HG03159 (cell line): ENCODE measurements around the gene GDPD5.

Source experiments
- ATAC-seq: cut with Tn5 transposase; IDR thresholded peaks from one replicate; pipeline ENCODE4 v1.9.1; 2021; ENCODE audit warnings: mild to moderate bottlenecking, moderate library complexity; ENCODE audit not compliant: unreplicated experiment

Gene GDPD5

DNA sequence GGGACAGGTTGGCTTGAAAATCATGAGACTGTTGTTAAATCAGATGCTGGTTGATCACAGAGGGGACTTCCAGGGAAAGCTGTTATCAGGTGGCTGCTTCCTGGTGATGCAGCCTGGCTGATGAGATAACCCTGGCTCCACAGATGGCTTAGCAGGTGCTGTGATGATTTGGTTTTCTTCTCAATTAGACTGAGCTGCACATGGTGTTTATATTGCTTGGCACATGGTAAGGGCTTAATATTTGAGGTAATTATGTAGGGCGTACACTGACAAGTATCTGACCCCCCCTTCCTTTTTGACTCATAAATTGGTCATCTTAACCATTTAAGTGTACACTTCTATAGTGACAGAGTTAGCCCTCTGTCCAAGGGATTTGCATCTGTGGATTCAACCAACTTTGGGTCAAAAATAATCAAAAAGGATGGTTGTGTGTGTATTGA lies 119.4 kb downstream of the GDPD5 start:
- no peak for ATAC-seq

DNA sequence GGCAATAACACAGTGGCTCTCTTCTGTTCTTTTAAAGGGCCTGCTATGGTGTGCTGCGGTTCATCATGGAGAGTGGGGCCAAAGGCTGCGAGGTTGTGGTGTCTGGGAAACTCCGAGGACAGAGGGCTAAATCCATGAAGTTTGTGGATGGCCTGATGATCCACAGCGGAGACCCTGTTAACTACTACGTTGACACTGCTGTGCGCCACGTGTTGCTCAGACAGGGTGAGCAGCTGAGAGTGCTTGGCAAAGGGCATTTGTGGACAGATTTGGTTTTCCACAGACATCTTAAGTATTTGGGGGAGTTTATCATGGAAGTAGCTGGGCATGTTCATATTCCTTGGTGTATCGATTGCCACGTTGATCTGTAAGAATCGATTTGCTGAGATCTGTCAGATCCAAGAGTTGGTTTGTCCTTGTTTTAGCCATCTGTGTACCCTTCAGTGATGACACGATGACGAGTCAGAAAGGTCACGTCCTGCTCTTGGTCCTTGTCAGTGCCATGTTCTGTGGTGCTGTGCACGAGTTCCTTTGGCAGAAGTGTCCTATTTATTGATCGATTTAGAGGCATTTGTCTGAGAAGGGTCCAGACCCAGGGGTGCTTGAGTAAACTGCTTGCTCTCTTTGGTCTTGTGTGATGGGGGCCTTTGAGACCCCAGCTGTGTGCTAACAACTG lies 121.6 kb downstream of the GDPD5 start:
- ATAC-seq: no peak

DNA sequence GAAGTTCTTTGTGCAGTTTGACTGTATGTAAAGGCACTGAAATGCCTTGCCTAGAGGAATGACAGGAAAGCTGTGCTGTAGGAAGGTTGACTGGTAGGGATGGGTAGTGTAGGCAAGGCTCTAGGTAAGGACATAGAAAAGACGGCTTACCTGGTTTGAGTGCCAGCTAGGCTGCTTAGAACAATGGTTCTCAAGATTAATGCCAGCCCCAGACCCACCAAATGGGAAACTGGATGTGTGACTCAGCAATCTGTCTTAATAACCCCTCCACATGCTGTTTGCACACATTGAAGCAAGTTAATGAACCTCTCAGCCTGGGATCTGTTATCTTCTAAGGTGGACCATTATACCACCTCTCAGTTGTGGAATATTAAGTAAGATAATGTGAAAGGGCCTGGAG lies 122.7 kb downstream of the GDPD5 start:
- no peak for ATAC-seq

DNA sequence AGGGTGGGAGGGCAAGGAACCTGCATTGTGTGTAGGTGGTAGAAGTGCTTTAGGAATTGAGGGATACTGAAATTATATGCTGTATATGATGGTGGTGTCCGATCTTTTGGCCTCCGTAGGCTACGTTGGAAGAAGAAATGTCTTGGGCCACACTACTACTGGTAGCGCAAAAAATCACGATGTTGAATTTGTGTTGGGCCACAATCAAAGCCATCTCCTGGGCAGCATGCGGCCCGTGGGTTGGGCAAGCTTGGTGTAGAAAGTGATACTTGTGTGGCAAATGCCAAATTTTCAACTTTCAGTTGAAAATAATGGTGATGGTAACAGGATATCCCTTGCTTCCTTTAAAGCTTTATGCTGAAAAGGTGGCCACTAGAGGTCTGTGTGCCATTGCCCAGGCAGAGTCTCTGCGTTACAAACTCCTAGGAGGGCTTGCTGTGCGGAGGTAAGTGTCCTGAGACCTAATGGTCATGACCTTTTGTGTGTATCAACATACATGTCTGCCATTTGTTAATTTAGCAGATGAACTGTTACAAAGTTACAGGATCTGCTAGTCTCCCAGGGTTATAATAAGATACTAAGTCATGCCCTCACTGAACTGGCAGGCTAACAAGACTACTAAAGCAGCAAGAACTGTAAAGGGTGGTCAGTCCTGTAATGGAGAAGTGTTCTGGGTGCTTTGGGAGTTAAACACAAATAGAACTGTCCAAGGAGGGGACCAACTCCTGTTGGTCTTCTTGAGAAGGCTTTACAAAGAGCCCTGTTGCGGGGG lies 123.6 kb downstream of the GDPD5 start:
- ATAC-seq: no peak

DNA sequence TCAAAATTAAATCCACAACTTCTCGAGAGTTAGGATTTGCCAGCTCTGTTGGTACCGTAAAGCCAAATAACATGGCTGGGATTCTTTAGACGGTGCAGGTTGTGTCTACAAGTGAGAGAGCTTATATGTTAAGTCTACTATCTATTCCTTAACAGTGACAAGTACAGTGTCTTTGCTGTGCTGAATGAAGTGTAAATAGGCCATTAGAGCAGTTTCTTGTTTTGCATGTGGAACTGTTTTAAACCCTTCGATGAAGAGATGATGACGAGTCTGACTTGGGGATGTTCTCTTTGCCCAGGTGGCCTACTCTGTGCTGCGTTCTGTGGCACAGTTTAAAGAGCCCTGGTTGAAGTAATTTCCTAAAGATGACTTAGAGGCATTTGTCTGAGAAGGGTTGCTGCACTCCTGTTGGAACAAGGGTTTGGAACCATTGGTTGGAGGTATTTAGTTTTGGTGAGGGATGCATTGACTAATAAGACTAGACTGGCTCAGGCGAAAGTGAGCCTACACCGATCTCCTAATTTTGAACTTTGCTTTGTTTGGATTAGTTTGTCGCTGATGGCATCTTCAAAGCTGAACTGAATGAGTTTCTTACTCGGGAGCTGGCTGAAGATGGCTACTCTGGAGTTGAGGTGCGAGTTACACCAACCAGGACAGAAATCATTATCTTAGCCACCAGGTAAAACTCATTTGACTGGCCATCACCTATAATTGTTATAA lies 125.4 kb downstream of the GDPD5 start:
- no peak for ATAC-seq

DNA sequence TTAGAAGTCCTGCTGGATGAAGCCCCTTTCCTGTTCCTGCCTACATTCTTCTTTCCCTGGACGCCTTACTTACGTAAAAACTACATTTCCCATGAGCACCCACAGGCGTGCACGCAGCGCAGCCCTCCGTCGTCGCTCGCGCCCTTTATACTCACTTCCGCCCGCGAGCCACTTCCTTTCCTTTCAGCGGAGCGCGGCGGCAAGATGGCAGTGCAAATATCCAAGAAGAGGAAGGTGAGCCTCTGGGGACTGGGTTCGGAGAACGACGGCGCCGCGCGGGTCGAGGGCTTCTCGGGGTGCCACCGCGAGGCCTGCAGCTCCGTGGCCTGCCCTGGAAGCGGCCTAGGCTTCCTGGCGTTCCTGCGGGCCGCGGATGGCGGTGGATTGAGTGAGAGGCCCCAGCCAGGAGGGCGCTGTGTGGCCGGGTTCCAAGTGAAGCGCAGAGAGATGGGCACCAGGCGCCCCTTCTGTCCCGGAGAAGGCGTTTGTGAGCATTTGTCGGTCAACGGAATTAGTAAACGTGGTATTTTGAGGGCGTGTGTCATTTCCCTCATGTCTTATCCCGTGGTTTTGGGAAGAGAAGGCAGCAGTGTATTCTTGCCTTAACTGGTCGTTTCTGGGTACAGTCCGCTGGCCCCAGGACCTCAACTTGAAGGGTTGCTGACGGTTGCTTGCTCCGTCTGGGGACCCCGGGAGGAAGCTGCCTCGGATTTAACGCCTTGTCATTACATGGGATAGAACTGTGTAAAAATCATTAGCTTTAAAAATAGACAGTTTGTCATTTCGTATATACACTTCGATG lies 126.2 kb downstream of the GDPD5 start, which contains the start of gene RPS3:
Gene RPS3, plus strand, starts transcription at position 175 of the 802 bp plus-strand sequence. Its CDS starts 30 bp downstream, at position 205.
- ATAC-seq: peak; percentile 85

DNA sequence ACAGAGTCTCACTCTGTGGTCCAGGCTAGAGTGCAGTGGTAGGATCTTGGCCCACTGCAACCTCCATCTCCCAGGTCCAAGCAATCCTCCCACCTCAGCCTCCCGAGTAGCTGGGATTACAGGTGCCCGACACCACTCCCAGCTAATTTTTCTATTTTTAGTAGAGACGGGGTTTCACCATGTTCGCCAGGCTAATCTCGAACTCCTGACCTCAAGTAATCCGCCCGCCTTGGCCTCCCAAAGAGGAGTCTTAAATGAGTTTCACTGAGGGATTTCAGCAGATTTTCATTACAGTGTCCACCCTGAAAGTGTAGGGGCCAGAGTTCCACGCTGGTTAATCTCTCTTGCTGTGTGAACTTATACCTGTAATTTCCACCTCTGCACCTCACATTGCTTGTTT lies 126.8 kb downstream of the GDPD5 start:
- ATAC-seq: no peak

DNA sequence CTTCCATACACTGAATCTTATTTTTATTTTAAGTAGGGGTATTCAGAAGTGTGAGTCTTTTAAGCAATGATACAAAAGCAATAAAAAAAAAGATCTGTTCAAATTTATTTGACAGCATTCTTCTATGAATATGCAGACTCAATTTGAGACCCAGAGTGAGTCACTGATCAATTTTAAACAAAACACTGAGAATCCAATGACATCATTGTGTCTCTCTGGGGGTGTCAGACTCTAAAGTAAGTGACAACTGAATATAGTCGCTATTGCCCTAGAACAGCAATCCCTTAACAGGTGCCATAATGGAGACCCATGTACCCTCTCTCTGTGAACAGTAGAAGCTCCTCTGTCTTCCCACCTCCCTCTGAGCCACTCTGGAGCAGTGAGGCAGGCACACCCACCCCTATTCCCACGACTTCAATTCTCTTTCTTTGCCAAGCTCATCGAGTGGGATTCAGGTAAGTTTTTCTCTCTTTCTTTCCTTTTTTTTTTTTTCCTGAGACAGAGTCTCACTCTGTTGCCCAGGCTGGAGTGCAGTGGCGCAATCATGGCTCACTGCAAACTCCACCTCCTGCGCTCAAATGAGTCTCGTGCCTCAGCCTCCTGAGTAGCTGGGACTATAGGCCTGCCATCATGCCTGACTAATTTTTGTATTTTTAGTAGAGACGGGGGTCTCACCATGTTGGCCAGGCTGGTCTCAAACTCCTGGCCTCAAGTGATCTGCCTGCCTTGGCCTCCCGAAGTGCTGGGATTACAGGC lies 131.5 kb downstream of the GDPD5 start:
- no peak for ATAC-seq

DNA sequence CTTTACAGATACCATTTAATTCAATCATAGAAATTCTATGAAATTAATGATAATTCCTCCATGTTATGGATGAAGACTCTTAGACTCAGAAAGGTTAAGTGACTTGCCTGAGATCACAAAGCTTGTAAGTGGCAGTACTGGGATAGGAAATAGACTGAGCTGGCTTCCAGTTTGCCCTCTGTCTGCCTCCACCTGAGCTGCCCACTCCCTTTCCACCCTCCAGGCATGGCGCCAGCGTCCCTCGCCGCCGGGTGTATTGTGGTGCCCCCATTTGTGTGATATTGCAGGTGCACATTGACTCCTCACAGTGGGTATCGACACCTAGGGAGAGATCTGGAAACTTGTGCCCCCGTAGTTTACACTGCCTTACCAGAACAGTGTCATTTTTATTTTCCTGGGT lies 135.8 kb downstream of the GDPD5 start:
- ATAC-seq: no peak

DNA sequence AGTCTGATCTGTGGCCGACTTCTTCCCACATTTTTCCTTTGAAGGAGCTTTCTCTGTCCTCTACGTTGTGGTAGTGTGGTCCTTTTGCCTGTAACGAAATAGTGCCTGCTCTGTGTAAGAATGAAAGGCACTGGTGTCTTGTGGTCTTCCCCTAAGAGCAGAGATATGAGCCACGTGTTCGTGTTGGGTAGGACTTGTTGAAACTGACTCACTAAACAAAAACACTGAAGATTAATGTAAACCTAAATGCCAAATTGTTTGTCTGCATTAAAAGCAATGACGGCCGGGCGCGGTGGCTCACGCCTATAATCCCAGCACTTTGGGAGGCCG lies 136.5 kb downstream of the GDPD5 start:
- no peak for ATAC-seq

DNA sequence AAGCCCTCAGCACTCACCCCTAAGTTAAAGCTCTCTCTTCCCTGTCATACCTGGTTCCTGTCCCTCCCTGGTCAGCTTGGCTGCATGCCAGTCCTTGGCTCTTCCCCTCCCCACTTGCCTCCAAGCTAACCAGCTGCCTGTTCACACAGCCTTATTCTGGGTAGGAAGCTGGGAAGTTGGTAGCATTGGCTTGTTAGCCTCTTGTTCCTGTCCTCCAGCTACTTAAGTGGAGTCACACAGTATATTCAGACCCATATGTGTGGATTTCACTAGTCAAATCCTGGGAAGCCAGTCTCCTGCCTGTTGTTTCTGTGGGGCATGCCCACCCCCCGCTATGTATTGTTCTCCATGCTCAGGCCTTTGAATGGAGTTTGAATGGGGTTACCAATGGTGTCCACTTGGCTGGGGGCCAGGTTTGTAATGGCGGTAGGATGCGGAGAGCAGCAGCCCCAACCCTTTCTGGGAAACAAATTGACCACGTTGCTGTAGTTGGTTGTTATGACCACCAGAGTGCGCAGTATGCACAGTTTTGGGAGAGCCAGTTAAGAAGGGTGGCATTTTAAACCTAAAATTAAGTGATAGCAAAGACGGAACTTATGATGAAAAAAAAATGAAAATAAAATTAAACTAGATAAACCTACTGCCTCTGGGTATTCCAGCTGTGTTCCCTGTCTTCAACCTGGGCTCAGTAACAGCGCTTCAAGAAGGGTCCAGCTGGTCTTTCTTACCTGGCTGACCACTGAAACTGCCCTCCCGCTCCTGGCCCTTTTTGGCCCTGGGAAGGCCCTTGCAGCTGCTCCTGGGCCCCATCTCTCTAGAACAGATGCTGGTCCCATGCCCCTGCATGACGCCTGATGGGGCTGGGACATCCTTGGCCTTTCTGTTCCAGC lies 137.1 kb downstream of the GDPD5 start:
- ATAC-seq: peak; percentile 56

DNA sequence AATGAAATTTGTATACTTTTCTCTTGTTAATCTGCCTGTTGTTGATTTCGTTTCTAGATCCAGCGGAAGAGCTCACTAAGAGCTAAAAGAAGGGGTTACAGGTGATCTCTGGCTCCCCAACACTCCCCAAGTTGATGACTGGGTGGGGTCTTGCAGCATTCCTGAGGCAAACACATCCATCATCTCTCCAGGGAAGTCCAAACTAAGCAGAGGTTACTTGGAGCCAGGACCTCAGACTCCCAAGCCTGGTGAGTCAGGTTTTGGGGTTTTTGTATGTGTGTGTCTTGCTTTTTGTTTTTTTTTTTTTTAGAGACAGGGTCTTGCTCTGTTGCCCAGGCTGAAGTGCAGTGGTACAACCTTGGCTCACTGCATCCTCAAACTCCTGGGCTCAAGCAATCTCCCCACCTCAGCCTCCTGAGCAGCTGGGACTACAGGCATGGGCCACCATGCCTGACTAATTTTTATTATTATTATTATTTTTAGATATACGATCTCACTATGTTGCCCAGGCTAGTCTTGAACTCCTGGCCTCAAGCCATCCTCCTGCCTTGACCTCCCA lies 137.9 kb downstream of the GDPD5 start:
- ATAC-seq: no peak

DNA sequence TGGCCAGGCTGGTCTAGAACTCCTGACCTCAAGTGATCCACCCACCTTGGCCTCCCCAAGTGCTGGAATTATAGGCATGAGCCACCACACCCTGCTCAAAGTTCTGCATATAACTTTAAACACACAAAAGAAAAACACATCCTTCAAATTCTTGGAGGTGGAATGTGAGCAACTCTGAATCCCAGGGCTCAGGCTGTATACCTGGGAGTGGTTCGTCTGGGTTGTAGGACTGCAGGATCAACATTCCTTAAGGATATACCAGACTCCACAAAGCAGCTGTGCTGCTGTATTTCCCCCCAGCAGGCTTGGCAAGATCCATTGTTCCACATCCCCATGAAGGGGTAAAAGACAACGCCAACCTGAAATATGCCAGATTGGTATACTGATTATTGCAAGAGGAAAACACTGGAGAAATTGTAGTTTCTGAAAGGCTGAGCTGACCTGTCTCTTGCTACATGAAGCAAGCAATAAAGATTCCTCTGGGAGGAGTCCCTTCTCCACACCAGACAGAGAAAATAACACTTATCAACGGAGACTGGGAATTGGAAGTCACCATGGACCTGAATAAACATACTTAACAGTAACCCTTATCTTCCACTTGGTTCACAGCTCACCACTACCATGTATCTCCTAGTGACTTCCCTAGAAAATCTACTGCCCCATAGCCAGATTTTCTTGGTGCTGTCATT lies 138.7 kb downstream of the GDPD5 start:
- no peak for ATAC-seq
